HepG2 (cell line): ENCODE results near the gene LRRFIP2. TPM values are rescaled to one million over a fixed set of nuclear protein-coding genes. Genes with fewer than 3 reads are reported as not detected.

ENCODE experiments used
- HNF4G ChIP-seq, 2 experiments: sonication (generic) in 1 of 2; formaldehyde crosslinking in 1 of 2; IDR thresholded peaks; 2 replicates each; pipeline versions ENCODE4 v1.4.0 to v1.6.1; 2011 to 2020; ENCODE audit warnings: borderline replicate concordance in 2 of 2, low read depth in 2 of 2, mild to moderate bottlenecking in 2 of 2, low read length in 1 of 2, missing genetic modification reagents in 1 of 2, moderate library complexity in 1 of 2
- SCMH1 ChIP-seq: sonication (generic); formaldehyde crosslinking; IDR thresholded peaks from 2 replicates; pipeline ENCODE4 v1.9.0; 2021; ENCODE audit warnings: missing genetic modification reagents, mild to moderate bottlenecking, borderline replicate concordance
- ZNF564 ChIP-seq: sonication (generic); formaldehyde crosslinking; IDR thresholded peaks from 2 replicates; pipeline ENCODE4 v1.8.1; 2023; ENCODE audit warnings: mild to moderate bottlenecking, missing genetic modification reagents
- polyA plus RNA-seq, 8 experiments: library from polyadenylated mRNA; depleted of rRNA in 3 of 8; stranded (reverse) in 7 of 8; unstranded in 1 of 8; fragments of >200 nt; fragmentation: Illumina TruSeq in 4 of 8; extraction: Trizol in 4 of 8; gene quantifications; 2 replicates each; pipeline versions ENCODE4 v1.2.1 to v1.2.3, GENCODE V29; 2011 to 2016; ENCODE audit warnings: low read depth in 4 of 8, missing spikeins in 1 of 8, mixed read lengths in 1 of 8; ENCODE audit not compliant: insufficient read depth in 1 of 8
- total RNA-seq, 5 experiments: library from RNA; depleted of rRNA; stranded (reverse); fragments of >200 nt; fragmentation: Illumina TruSeq; extraction: Trizol; gene quantifications; 2 replicates each; pipeline ENCODE4 v1.2.3, GENCODE V29; 2016; ENCODE audit warnings: low read depth in 1 of 5
- TF ChIP-seq, protein P1 (sequence below): sonication (generic); formaldehyde crosslinking; IDR thresholded peaks from 2 replicates; pipeline ENCODE4 v1.4.0; 2020; ENCODE audit warnings: missing genetic modification reagents
- TF ChIP-seq, protein P2 (sequence below): sonication (generic); formaldehyde crosslinking; conservative IDR thresholded peaks from 2 replicates; pipeline ENCODE4 v1.8.0; 2022; ENCODE audit warnings: mild to moderate bottlenecking, moderate library complexity, missing genetic modification reagents
- TF ChIP-seq, protein P3 (sequence below): sonication (generic); formaldehyde crosslinking; IDR thresholded peaks from 2 replicates; pipeline ENCODE4 v1.4.0; 2020; ENCODE audit warnings: low read depth, mild to moderate bottlenecking, missing genetic modification reagents

Gene LRRFIP2
- total and polyA plus RNA-seq, 2 of the 13 experiments (the other 11 are each of a cell fraction or from before 2014, with no cell fraction given) = 13.5 to 32.2 TPM

GRCh38 chr3:37029111-37029510 lies 145.3 kb downstream of the LRRFIP2 start (continued):
- TF ChIP-seq, protein P1, sequence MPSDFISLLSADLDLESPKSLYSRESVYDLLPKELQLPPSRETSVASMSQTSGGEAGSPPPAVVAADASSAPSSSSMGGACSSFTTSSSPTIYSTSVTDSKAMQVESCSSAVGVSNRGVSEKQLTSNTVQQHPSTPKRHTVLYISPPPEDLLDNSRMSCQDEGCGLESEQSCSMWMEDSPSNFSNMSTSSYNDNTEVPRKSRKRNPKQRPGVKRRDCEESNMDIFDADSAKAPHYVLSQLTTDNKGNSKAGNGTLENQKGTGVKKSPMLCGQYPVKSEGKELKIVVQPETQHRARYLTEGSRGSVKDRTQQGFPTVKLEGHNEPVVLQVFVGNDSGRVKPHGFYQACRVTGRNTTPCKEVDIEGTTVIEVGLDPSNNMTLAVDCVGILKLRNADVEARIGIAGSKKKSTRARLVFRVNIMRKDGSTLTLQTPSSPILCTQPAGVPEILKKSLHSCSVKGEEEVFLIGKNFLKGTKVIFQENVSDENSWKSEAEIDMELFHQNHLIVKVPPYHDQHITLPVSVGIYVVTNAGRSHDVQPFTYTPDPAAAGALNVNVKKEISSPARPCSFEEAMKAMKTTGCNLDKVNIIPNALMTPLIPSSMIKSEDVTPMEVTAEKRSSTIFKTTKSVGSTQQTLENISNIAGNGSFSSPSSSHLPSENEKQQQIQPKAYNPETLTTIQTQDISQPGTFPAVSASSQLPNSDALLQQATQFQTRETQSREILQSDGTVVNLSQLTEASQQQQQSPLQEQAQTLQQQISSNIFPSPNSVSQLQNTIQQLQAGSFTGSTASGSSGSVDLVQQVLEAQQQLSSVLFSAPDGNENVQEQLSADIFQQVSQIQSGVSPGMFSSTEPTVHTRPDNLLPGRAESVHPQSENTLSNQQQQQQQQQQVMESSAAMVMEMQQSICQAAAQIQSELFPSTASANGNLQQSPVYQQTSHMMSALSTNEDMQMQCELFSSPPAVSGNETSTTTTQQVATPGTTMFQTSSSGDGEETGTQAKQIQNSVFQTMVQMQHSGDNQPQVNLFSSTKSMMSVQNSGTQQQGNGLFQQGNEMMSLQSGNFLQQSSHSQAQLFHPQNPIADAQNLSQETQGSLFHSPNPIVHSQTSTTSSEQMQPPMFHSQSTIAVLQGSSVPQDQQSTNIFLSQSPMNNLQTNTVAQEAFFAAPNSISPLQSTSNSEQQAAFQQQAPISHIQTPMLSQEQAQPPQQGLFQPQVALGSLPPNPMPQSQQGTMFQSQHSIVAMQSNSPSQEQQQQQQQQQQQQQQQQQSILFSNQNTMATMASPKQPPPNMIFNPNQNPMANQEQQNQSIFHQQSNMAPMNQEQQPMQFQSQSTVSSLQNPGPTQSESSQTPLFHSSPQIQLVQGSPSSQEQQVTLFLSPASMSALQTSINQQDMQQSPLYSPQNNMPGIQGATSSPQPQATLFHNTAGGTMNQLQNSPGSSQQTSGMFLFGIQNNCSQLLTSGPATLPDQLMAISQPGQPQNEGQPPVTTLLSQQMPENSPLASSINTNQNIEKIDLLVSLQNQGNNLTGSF = no peak
- TF ChIP-seq, protein P2, sequence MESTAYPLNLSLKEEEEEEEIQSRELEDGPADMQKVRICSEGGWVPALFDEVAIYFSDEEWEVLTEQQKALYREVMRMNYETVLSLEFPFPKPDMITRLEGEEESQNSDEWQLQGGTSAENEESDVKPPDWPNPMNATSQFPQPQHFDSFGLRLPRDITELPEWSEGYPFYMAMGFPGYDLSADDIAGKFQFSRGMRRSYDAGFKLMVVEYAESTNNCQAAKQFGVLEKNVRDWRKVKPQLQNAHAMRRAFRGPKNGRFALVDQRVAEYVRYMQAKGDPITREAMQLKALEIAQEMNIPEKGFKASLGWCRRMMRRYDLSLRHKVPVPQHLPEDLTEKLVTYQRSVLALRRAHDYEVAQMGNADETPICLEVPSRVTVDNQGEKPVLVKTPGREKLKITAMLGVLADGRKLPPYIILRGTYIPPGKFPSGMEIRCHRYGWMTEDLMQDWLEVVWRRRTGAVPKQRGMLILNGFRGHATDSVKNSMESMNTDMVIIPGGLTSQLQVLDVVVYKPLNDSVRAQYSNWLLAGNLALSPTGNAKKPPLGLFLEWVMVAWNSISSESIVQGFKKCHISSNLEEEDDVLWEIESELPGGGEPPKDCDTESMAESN (CRISPR knock-in tag) = no peak
- TF ChIP-seq, protein P3, sequence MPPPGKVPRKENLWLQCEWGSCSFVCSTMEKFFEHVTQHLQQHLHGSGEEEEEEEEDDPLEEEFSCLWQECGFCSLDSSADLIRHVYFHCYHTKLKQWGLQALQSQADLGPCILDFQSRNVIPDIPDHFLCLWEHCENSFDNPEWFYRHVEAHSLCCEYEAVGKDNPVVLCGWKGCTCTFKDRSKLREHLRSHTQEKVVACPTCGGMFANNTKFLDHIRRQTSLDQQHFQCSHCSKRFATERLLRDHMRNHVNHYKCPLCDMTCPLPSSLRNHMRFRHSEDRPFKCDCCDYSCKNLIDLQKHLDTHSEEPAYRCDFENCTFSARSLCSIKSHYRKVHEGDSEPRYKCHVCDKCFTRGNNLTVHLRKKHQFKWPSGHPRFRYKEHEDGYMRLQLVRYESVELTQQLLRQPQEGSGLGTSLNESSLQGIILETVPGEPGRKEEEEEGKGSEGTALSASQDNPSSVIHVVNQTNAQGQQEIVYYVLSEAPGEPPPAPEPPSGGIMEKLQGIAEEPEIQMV (CRISPR knock-in tag) = no peak
- no peak for TF ChIP-seq ZNF564 (CRISPR knock-in tag)
- no peak for TF ChIP-seq SCMH1 (CRISPR knock-in tag)
- no peak for TF ChIP-seq HNF4G (IDR thresholded peaks at IDR 0.05; ENCODE audit: borderline replicate concordance, low read depth, low read length)
- no peak for TF ChIP-seq HNF4G (CRISPR knock-in tag; IDR thresholded peaks at IDR 0.05; ENCODE audit: borderline replicate concordance, low read depth)
